ENCODE results near the gene AKNAD1.

DNA sequence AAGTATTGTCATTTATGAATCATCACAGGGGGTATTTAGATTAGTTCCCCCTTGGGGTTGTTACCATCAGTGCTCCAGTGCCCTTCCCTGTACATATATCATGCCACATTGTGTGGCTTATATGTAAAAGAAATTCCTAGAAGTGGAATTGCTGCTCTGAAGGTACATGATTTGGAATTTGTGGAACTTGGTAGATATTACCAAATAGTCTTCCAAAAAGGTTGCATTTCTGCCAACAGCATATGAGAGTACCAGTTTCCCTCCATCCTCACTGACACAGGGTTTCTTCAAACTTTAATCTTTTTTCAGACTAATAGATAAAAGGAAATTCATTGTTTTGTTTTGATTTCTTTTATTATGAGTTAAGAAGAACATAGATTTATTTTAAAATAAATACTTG, 41.3 kb downstream of the AKNAD1 start:
- TF ChIP-seq CTCF (IDR thresholded peaks at IDR 0.05): no peak
- no peak for TF ChIP-seq ZFX (IDR thresholded peaks at IDR 0.05; ENCODE audit: borderline replicate concordance)
